Measurements from ENCODE around the gene VAPB. TPM values are rescaled to one million over a fixed set of nuclear protein-coding genes. Genes with fewer than 3 reads are reported as not detected.

Gene VAPB
- total RNA-seq, 1 experiment from 2014 or later, result 51.1 TPM

GRCh38 chr20:58399926-58400325 lies 10.9 kb downstream of the VAPB start (continued):
- no peak for TF ChIP-seq SIN3A (IDR thresholded peaks at IDR 0.05; ENCODE audit: low read depth)
- TF ChIP-seq MAX (IDR thresholded peaks at IDR 0.05), result no peak
- no peak for TF ChIP-seq TCF7L2 (IDR thresholded peaks at IDR 0.05; ENCODE audit: borderline replicate concordance, extremely low read depth, insufficient read depth, insufficient read length)
- TF ChIP-seq ATF3 (IDR thresholded peaks at IDR 0.05), result no peak
- no peak for TF ChIP-seq EZH2phosphoT487 (IDR thresholded peaks at IDR 0.05; ENCODE audit: borderline replicate concordance)
- TF ChIP-seq SP1 (IDR thresholded peaks at IDR 0.05; ENCODE audit: low read depth), result no peak
- TF ChIP-seq YY1 (IDR thresholded peaks at IDR 0.05; ENCODE audit: extremely low read depth, insufficient replicate concordance, low read depth, low read length), result no peak
- no peak for TF ChIP-seq POLR2AphosphoS5 (IDR thresholded peaks at IDR 0.05; ENCODE audit: low read depth, low read length)

GRCh38 chr20:58401162-58401561 lies 12.1 kb downstream of the VAPB start:
- H3K36me3 ChIP-seq (ENCODE audit: control insufficient read depth in 1 of 2, insufficient read depth in 2 of 2, low read length in 2 of 2), result no peaks in the 10 kb centered on the region
- no peaks in the 10 kb centered on the region for H3K4me1 ChIP-seq (ENCODE audit: control insufficient read depth in 1 of 2, insufficient read depth in 2 of 2, low read length in 2 of 2)
- intact Hi-C loops (cut with micrococcal nuclease), result no loop called here
- no TSS peak for BruUV-seq (replicated peaks)
- ATAC-seq (no peak), DNase-seq (ENCODE audit: low read depth, low spot score) (no peak)
- no peak overlapping the region for H2AFZ ChIP-seq (ENCODE audit: low read depth, low read length, poor library complexity, severe bottlenecking)
- H3K27me3 ChIP-seq (ENCODE audit: insufficient read depth, low read length), result no peaks in the 10 kb centered on the region
- ChIA-PET POLR2A (no interaction called here), CTCF (no interaction called here), RAD21 (ENCODE audit: low non-redundant PET in 1 of 2, low total read pairs in 2 of 2, uncharacterized antibody in 2 of 2, unreplicated experiment in 2 of 2) (no interaction called here)
- TF ChIP-seq POLR2A (IDR thresholded peaks at IDR 0.05; ENCODE audit: borderline replicate concordance, extremely low read depth, insufficient read depth, insufficient read length), result no peak
- no peak for TF ChIP-seq ELF1 (IDR thresholded peaks at IDR 0.05; ENCODE audit: borderline replicate concordance, low read depth)
- no peak for TF ChIP-seq ATF3 (IDR thresholded peaks at IDR 0.05)
- TF ChIP-seq ZBTB33 (IDR thresholded peaks at IDR 0.05; ENCODE audit: extremely low read depth, insufficient replicate concordance, low read length), result no peak
- TF ChIP-seq SRF (IDR thresholded peaks at IDR 0.05; ENCODE audit: low read depth), result no peak
- no peak for TF ChIP-seq ZFX (IDR thresholded peaks at IDR 0.05)
- no peak for TF ChIP-seq ZNF274 (IDR thresholded peaks at IDR 0.05; ENCODE audit: low read depth, low read length)
- TF ChIP-seq JUND (IDR thresholded peaks at IDR 0.05), result no peak
- TF ChIP-seq SIN3A (IDR thresholded peaks at IDR 0.05; ENCODE audit: low read depth), result no peak
- TF ChIP-seq EZH2phosphoT487 (IDR thresholded peaks at IDR 0.05; ENCODE audit: borderline replicate concordance), result no peak
- TF ChIP-seq YY1 (IDR thresholded peaks at IDR 0.05; ENCODE audit: extremely low read depth, insufficient replicate concordance, low read depth, low read length), result no peak
- TF ChIP-seq RAD21 (IDR thresholded peaks at IDR 0.05; ENCODE audit: low read depth), result no peak
- no peak overlapping the region for H3K9ac ChIP-seq (ENCODE audit: low read length)
- no peak overlapping the region for H3K4me3 ChIP-seq (replicated peaks in 1 of 2; ENCODE audit: low read depth in 1 of 2, low read length in 2 of 2)
- H3K4me2 ChIP-seq (ENCODE audit: low read length), result no peak overlapping the region
- no peaks in the 10 kb centered on the region for H3K9me2 ChIP-seq (ENCODE audit: insufficient read depth)
- H4K20me1 ChIP-seq (ENCODE audit: insufficient read depth), result peaks cover 25% of the 10 kb centered on the region; the same call in 1 of the 2 replicates
- no peak overlapping the region for H3K27ac ChIP-seq (ENCODE audit: low read depth, low read length)
- H3K9me3 ChIP-seq (ENCODE audit: control insufficient read depth in 1 of 2, insufficient read depth in 1 of 2, low read depth in 1 of 2, low read length in 2 of 2), result no peaks in the 10 kb centered on the region
- peaks cover 99% of the 10 kb centered on the region for H3K79me2 ChIP-seq (ENCODE audit: insufficient read depth, low read length)
